ENCODE data around the gene GNAZ.
"Not testable (repeated sequence)": the region's sequence is repeated elsewhere in the genome, so short reads cannot be mapped to it uniquely, and the experiment has no call there.

The GNAZ gene

GRCh38 chr22:23044570-23044969 lies 25.7 kb upstream of the GNAZ start:
- no peak for DNase-seq (ENCODE audit: low read depth)

- DNase-seq (ENCODE audit: low read depth), result no peak
These were observed 24.9 kb upstream of the GNAZ start for GRCh38 chr22:23045461-23045860.

GRCh38 chr22:23047265-23047664 lies 23.1 kb upstream of the GNAZ start:
- no peak for DNase-seq (ENCODE audit: low read depth)

- DNase-seq (ENCODE audit: low read depth), result no peak
These were observed 22.6 kb upstream of the GNAZ start for GRCh38 chr22:23047742-23048141.

GRCh38 chr22:23050546-23050945 lies 19.8 kb upstream of the GNAZ start:
- not testable (repeated sequence) for DNase-seq (ENCODE audit: low read depth)

- no peak for DNase-seq (ENCODE audit: low read depth)
These were observed 17.1 kb upstream of the GNAZ start for GRCh38 chr22:23053051-23053707.

- DNase-seq (ENCODE audit: low read depth), result no peak
These were observed 16.3 kb upstream of the GNAZ start for GRCh38 chr22:23053912-23054530.

- DNase-seq (ENCODE audit: low read depth), result no peak
These were observed 15.6 kb upstream of the GNAZ start for GRCh38 chr22:23054531-23055257.

- DNase-seq (ENCODE audit: low read depth), result no peak
These were observed 14.7 kb upstream of the GNAZ start for GRCh38 chr22:23055449-23056179.

- DNase-seq (ENCODE audit: low read depth), result no peak
These were observed 13.0 kb upstream of the GNAZ start for GRCh38 chr22:23057331-23057730.

- no peak for DNase-seq (ENCODE audit: low read depth)
These were observed 12.3 kb upstream of the GNAZ start for GRCh38 chr22:23058063-23058462.

GRCh38 chr22:23058481-23059283 lies 11.6 kb upstream of the GNAZ start:
- DNase-seq (ENCODE audit: low read depth), result no peak

GRCh38 chr22:23059284-23059948 lies 10.9 kb upstream of the GNAZ start:
- DNase-seq (ENCODE audit: low read depth), result no peak

GRCh38 chr22:23060612-23061400 lies 9.5 kb upstream of the GNAZ start:
- no peak for DNase-seq (ENCODE audit: low read depth)

GRCh38 chr22:23061471-23062280 lies 8.6 kb upstream of the GNAZ start:
- DNase-seq (ENCODE audit: low read depth), result no peak

GRCh38 chr22:23062616-23063538 lies 7.4 kb upstream of the GNAZ start:
- DNase-seq (ENCODE audit: low read depth), result no peak

GRCh38 chr22:23063539-23064380 lies 6.6 kb upstream of the GNAZ start:
- DNase-seq (ENCODE audit: low read depth), result no peak

Data from GM04503 (cell line).